Hepatocyte (in vitro differentiated cells): Measurements from ENCODE around the gene IRF4.

Source experiments
- CTCF ChIP-seq: fragments of 200-600 bp; sonication (generic); IDR thresholded peaks from 2 replicates; pipeline ENCODE4 v1.5.1; 2016; ENCODE audit warnings: antibody characterized with exemption, mild to moderate bottlenecking; ENCODE audit not compliant: poor library complexity
- EZH2 ChIP-seq: fragments of 200-600 bp; sonication (generic); IDR thresholded peaks from 2 replicates; pipeline ENCODE4 v1.6.1; 2016; ENCODE audit warnings: antibody characterized with exemption, mild to moderate bottlenecking, borderline replicate concordance

GRCh38 chr6:441126-441920 is 49.8 kb downstream of the IRF4 start:
- TF ChIP-seq EZH2 (no peak), CTCF (no peak)
